Hepatocyte (in vitro differentiated cells): Measurements from ENCODE around the gene GLT8D1. TPM values are rescaled to one million over a fixed set of nuclear protein-coding genes. Genes with fewer than 3 reads are reported as not detected.

ENCODE experiments used
- DNase-seq: peaks from one replicate; pipeline ENCODE4 v3.0.0-alpha.2; 2016; ENCODE audit warnings: low spot score
- H2AFZ ChIP-seq: fragments of 200-600 bp; sonication (generic); 2 replicates; pipeline ENCODE4 v1.6.0; 2016; ENCODE audit warnings: antibody characterized with exemption, mild to moderate bottlenecking
- H3K27ac ChIP-seq: fragments of 200-600 bp; sonication (generic); 2 replicates; pipeline ENCODE4 v1.5.1; 2016; ENCODE audit warnings: mild to moderate bottlenecking
- H3K27me3 ChIP-seq: fragments of 200-600 bp; sonication (generic); 2 replicates; pipeline ENCODE4 v1.6.1; 2016
- H3K36me3 ChIP-seq: fragments of 200-600 bp; sonication (generic); replicated peaks from 2 replicates; pipeline ENCODE4 v1.5.1; 2016; ENCODE audit warnings: low read depth; ENCODE audit not compliant: insufficient read depth
- H3K4me1 ChIP-seq: fragments of 200-600 bp; sonication (generic); 2 replicates; pipeline ENCODE4 v1.5.1; 2016; ENCODE audit warnings: mild to moderate bottlenecking, moderate library complexity; ENCODE audit not compliant: insufficient read depth
- H3K4me2 ChIP-seq: fragments of 200-600 bp; sonication (generic); 2 replicates; pipeline ENCODE4 v1.6.0; 2016
- H3K4me3 ChIP-seq: fragments of 200-600 bp; sonication (generic); 2 replicates; pipeline ENCODE4 v1.5.1; 2016; ENCODE audit warnings: mild to moderate bottlenecking
- H3K79me2 ChIP-seq: fragments of 200-600 bp; sonication (generic); 2 replicates; pipeline ENCODE4 v1.6.0; 2017; ENCODE audit warnings: mild to moderate bottlenecking
- H3K9me2 ChIP-seq: fragments of 200-600 bp; sonication (generic); replicated peaks from 2 replicates; pipeline ENCODE4 v1.6.0; 2017; ENCODE audit warnings: mild to moderate bottlenecking; ENCODE audit not compliant: insufficient read depth
- H3K9me3 ChIP-seq: fragments of 200-600 bp; sonication (generic); 2 replicates; pipeline ENCODE4 v1.5.1; 2016; ENCODE audit warnings: low read depth, mild to moderate bottlenecking
- H4K20me1 ChIP-seq: fragments of 200-600 bp; sonication (generic); 2 replicates; pipeline ENCODE4 v1.6.0; 2016; ENCODE audit warnings: mild to moderate bottlenecking; ENCODE audit not compliant: insufficient read depth, poor library complexity, severe bottlenecking
- CTCF ChIP-seq: fragments of 200-600 bp; sonication (generic); IDR thresholded peaks from 2 replicates; pipeline ENCODE4 v1.5.1; 2016; ENCODE audit warnings: antibody characterized with exemption, mild to moderate bottlenecking; ENCODE audit not compliant: poor library complexity
- EZH2 ChIP-seq: fragments of 200-600 bp; sonication (generic); IDR thresholded peaks from 2 replicates; pipeline ENCODE4 v1.6.1; 2016; ENCODE audit warnings: antibody characterized with exemption, mild to moderate bottlenecking, borderline replicate concordance
- EZH2phosphoT487 ChIP-seq: fragments of 200-600 bp; sonication (generic); IDR thresholded peaks from one replicate; pipeline ENCODE4 v1.6.1; 2018; ENCODE audit warnings: antibody characterized with exemption, mild to moderate bottlenecking, low read depth, moderate library complexity; ENCODE audit not compliant: unreplicated experiment, severe bottlenecking
- WGBS: methylation state at CpG from one replicate; pipeline ENCODE4 v1.1.6; 2016; ENCODE audit warnings: low lambda C conversion rate; ENCODE audit errors: missing lambda C conversion rate; 5-methylcytosine and 5-hydroxymethylcytosine counted together
- polyA plus RNA-seq: library from polyadenylated mRNA; unstranded; fragments of >200 nt; fragmentation: Nextera tagmentation; extraction: Ambion mirVana; gene quantifications from 2 replicates; pipeline ENCODE4 v1.2.1, GENCODE V29; 2016
- total RNA-seq: library from RNA; depleted of rRNA; stranded (reverse); fragments of >200 nt; gene quantifications from 2 replicates; pipeline ENCODE4 v1.2.3, GENCODE V29; 2014

GLT8D1 gene
- total and polyA plus RNA-seq, 2 experiments from 2014 or later, result 79.9 to 97.9 TPM

DNA sequence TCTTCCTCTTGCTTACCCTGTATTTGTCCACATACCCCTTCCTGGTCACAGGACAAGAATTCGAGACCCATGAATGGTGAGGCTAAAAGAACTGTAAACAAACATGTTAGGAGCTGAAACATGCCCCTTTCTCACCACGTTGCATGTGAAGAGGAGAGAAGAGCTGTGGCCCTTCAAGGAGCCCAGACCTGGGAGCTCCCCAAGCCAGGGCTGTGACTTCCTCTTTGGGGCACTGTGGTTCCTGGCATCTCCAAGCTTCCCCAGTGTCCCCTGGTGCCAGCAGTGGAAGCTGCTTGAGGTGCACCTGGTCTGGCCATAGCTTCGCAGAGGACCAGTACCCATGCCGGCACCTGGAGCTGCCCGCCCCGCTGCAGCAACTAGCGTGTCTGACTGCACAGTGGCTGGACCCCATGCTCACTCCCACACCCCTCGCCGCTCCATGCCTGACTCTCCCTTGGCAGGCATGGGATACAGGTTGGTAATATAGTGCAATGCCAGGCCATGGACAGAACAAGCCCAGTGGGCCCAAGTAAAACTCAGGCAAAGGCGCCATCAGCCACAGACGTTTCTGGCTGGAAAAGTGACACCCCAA lies 10.2 kb upstream of the GLT8D1 start:
- Histone ChIP-seq H3K9me2 (no peaks in the 10 kb centered on the region), H3K4me2 (no peak overlapping the region), H3K4me3 (no peak overlapping the region), H3K79me2 (no peaks in the 10 kb centered on the region), H3K27me3 (no peaks in the 10 kb centered on the region), H4K20me1 (no peaks in the 10 kb centered on the region), H2AFZ (no peak overlapping the region), H3K9me3 (no peaks in the 10 kb centered on the region), H3K27ac (no peak overlapping the region), H3K4me1 (no peaks in the 10 kb centered on the region), H3K36me3 (no peaks in the 10 kb centered on the region)
- 96% methylated on average over 11 of the region's 11 CpGs for WGBS
- no peak for TF ChIP-seq EZH2phosphoT487
- no peak for DNase-seq

DNA sequence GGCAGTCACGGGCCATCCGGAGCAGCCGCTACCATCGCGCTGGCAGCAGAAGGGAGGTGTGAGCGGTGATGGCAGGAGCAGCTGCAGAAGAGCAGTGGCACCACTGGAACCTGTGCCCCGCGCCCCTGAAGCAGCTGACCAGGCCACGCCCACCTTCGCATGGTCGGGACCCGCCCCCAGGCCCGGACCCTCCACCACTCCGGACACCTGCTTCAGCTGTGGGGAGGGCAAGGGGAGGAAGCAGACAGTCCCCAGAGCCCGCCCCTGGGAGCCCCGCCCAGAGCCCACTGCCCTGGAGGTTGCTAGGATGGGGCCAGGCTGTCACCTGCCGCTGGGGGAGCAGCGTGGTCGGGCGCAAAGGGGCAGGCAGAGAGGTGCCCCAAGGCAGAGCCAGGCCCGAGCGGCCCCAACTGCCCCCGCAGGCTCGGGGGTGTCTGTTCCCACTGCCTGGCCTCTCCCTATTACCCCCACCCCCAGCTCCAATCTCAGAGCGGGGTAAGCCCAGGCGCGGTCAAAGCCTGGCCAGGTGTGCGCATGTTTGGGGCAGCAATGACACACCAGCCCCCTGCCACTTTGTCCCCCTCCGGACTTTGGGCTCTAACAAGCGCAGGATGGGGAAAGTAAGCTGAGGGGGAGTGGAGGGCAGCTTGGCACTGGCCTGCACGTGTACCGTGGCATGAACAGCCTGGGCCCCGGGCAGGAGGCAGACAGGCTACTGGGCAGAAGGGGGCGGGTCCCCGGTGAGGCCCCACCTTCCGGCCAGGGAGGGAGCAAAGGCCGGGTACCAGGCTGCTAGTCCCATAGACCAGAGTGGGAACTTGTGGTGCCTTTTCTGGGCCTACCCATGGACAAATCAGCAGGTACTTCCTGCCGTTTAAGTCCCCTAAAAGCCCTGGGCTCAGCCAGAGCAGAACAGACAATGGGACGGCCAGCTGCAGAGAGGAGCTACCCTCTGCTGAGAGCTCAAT lies 9.0 kb upstream of the GLT8D1 start:
- DNase-seq, result peak; percentile 76
- H3K9me2 ChIP-seq, result no peaks in the 10 kb centered on the region
- no peaks in the 10 kb centered on the region for H3K27me3 ChIP-seq
- no peaks in the 10 kb centered on the region for H3K79me2 ChIP-seq
- no peak overlapping the region for H3K4me3 ChIP-seq
- peak overlapping the region; percentile 80 for H3K4me2 ChIP-seq
- no peaks in the 10 kb centered on the region for H3K9me3 ChIP-seq
- no peak overlapping the region for H3K27ac ChIP-seq
- no peaks in the 10 kb centered on the region for H3K4me1 ChIP-seq
- WGBS, result 16% methylated on average over 38 of the region's 39 CpGs
- no peak for TF ChIP-seq EZH2
- TF ChIP-seq EZH2phosphoT487, result no peak
- TF ChIP-seq CTCF, result no peak
- H4K20me1 ChIP-seq, result no peaks in the 10 kb centered on the region
- no peaks in the 10 kb centered on the region for H3K36me3 ChIP-seq
- H2AFZ ChIP-seq, result no peak overlapping the region

DNA sequence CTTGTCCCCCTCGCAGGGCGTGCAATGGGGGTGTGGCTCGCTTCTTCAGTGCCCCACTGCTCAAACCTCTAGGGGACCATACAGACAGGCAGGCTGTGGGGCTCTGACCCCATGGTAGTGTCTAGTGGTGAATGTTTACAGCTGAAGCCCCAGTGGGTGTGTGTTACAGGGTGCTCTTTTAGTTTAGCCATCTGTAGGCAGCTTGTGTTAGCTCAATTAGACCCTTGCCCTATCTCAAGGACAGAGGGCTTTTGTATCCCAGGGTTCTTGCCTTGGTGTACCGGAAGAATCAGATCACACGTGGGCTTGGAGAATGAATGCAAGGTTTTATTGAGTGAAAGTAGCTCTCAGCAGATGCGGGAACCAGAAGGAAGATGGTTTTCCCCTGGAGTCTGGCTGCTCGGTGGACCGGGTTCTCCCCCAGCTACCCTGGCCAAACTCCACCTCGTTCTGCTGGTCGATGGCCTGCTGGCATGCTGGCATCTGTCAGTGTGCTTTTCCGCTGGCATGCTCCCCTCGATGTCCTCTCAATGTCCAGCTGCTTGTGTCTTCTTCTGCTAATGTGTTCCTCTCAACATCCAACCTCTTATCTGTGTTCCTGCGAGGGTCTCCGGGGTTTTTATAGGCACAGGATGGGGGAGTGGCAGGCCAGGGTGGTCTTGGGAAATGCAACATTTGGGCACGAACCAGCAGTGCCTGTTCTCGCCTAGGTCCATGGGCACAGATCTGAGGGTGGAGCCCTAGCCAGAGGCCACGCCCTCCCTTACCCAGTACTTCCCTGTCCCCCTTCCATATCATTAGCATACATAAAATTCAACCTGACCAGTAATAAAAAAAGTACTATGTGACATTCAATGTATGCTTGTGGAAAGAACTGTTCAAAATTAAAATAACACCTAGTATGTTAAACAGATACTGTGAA lies 7.0 kb upstream of the GLT8D1 start:
- H3K4me3 ChIP-seq, result no peak overlapping the region
- peaks cover 1% of the 10 kb centered on the region for H3K4me1 ChIP-seq
- H3K79me2 ChIP-seq, result peaks cover 11% of the 10 kb centered on the region
- no peak overlapping the region for H2AFZ ChIP-seq
- H3K36me3 ChIP-seq, result no peaks in the 10 kb centered on the region
- H4K20me1 ChIP-seq, result no peaks in the 10 kb centered on the region
- H3K4me2 ChIP-seq, result no peak overlapping the region
- H3K9me3 ChIP-seq, result no peaks in the 10 kb centered on the region
- H3K27ac ChIP-seq, result no peak overlapping the region
- TF ChIP-seq EZH2phosphoT487 (no peak), CTCF (no peak), EZH2 (no peak)
- H3K9me2 ChIP-seq, result no peaks in the 10 kb centered on the region
- WGBS, result 94% methylated on average over 17 of the region's 17 CpGs
- DNase-seq, result no peak
- H3K27me3 ChIP-seq, result no peaks in the 10 kb centered on the region
